Measurements from ENCODE around the gene RNF34. TPM values are rescaled to one million over a fixed set of nuclear protein-coding genes. Genes with fewer than 3 reads are reported as not detected.

Gene RNF34
- total and polyA plus RNA-seq, 2 of the 13 experiments (the other 11 are each of a cell fraction or from before 2014, with no cell fraction given), result 36.8 to 53.2 TPM

DNA sequence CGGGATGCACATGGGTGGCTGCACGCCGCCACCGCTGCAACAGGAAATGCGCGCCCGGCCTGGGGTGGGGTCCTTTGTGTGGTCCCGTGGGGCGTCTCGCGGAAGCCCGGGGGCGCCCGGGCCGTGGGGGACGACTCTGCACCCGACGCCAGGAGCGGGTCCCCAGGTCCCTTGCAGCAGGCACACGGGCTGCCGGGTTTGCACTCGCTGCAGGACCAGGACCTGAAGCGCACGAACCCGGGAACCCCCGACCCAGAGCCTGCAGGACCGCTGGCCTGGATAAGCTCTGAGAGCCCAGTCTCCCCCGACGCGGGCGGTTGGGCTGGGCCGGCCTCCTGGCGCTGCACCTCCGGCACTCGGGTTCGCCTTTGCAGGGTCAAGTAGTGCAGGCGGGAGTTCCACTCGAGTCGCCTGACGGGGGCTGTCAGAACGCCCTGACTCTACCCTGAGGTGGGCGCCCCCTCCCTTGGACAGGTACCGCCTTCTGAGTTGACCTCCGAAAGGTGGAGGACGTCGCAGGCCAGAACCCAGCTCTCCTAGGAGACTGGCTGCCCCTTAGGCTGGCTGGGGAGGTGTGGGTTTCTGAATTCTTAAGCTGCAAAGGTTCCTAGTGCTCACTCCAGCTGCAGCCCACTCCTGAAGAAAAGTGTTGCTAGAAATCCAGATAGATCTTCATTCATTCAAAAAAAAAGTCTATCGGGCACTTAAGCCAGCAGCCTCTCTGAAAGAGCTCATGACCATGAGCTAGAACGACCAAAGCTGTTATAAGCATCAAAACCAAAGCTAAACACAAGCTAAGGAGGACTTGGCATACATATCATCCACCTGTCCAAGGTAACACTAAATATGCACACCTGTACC lies 68.0 kb downstream of the RNF34 start (continued):
- TF ChIP-seq, protein P1, sequence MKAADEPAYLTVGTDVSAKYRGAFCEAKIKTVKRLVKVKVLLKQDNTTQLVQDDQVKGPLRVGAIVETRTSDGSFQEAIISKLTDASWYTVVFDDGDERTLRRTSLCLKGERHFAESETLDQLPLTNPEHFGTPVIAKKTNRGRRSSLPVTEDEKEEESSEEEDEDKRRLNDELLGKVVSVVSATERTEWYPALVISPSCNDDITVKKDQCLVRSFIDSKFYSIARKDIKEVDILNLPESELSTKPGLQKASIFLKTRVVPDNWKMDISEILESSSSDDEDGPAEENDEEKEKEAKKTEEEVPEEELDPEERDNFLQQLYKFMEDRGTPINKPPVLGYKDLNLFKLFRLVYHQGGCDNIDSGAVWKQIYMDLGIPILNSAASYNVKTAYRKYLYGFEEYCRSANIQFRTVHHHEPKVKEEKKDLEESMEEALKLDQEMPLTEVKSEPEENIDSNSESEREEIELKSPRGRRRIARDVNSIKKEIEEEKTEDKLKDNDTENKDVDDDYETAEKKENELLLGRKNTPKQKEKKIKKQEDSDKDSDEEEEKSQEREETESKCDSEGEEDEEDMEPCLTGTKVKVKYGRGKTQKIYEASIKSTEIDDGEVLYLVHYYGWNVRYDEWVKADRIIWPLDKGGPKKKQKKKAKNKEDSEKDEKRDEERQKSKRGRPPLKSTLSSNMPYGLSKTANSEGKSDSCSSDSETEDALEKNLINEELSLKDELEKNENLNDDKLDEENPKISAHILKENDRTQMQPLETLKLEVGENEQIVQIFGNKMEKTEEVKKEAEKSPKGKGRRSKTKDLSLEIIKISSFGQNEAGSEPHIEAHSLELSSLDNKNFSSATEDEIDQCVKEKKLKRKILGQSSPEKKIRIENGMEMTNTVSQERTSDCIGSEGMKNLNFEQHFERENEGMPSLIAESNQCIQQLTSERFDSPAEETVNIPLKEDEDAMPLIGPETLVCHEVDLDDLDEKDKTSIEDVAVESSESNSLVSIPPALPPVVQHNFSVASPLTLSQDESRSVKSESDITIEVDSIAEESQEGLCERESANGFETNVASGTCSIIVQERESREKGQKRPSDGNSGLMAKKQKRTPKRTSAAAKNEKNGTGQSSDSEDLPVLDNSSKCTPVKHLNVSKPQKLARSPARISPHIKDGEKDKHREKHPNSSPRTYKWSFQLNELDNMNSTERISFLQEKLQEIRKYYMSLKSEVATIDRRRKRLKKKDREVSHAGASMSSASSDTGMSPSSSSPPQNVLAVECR (CRISPR knock-in tag; IDR thresholded peaks at IDR 0.05; ENCODE audit: borderline replicate concordance), result peak; percentile 55
- no peak; the same call in 1 of the 2 replicates for TF ChIP-seq ZNF788 (CRISPR knock-in tag; IDR thresholded peaks at IDR 0.05; ENCODE audit: borderline replicate concordance)
- TF ChIP-seq ZNF441 (CRISPR knock-in tag; IDR thresholded peaks at IDR 0.05; ENCODE audit: borderline replicate concordance), result no peak
- no peak for TF ChIP-seq ZNF761 (CRISPR knock-in tag; conservative IDR thresholded peaks at IDR 0.05)
- TF ChIP-seq SMAD3 (CRISPR knock-in tag; IDR thresholded peaks at IDR 0.05), result no peak
- TF ChIP-seq AHR (CRISPR knock-in tag; IDR thresholded peaks at IDR 0.05), result no peak
- TF ChIP-seq, protein P2, sequence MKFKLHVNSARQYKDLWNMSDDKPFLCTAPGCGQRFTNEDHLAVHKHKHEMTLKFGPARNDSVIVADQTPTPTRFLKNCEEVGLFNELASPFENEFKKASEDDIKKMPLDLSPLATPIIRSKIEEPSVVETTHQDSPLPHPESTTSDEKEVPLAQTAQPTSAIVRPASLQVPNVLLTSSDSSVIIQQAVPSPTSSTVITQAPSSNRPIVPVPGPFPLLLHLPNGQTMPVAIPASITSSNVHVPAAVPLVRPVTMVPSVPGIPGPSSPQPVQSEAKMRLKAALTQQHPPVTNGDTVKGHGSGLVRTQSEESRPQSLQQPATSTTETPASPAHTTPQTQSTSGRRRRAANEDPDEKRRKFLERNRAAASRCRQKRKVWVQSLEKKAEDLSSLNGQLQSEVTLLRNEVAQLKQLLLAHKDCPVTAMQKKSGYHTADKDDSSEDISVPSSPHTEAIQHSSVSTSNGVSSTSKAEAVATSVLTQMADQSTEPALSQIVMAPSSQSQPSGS (CRISPR knock-in tag; IDR thresholded peaks at IDR 0.05), result no peak
- TF ChIP-seq MZF1 (CRISPR knock-in tag; IDR thresholded peaks at IDR 0.05; ENCODE audit: borderline replicate concordance), result no peak
- TF ChIP-seq, protein P3, sequence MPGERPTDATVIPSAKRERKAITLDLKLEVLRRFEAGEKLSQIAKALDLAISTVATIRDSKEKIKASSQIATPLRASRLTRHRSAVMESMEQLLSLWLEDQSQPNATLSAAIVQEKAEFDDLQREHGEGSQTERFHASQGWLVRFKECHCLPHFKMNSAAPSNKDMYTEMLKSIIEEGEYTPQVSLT (CRISPR knock-in tag; IDR thresholded peaks at IDR 0.05; ENCODE audit: borderline replicate concordance, low read depth), result no peak
- TF ChIP-seq RAD51 (IDR thresholded peaks at IDR 0.05; ENCODE audit: borderline replicate concordance), result no peak
- TF ChIP-seq SRSF1 (optimal IDR thresholded peaks at IDR 0.05; ENCODE audit: low read depth, low read length), result no peak
- TF ChIP-seq NFE2L2 (IDR thresholded peaks at IDR 0.05; ENCODE audit: low read length), result no peak
- TF ChIP-seq EP300 (IDR thresholded peaks at IDR 0.05; ENCODE audit: low read depth in 2 of 2, low read length in 2 of 2), result no peak
- no peak for TF ChIP-seq EP300 (CRISPR knock-in tag; IDR thresholded peaks at IDR 0.05; ENCODE audit: borderline replicate concordance)
- peak; percentile 45; the same call in 1 of the 2 replicates for TF ChIP-seq ZNF121 (CRISPR knock-in tag; IDR thresholded peaks at IDR 0.05)
- TF ChIP-seq ZNF780A (CRISPR knock-in tag; IDR thresholded peaks at IDR 0.05), result no peak
- TF ChIP-seq NFE2L1 (CRISPR knock-in tag; IDR thresholded peaks at IDR 0.05; ENCODE audit: borderline replicate concordance), result no peak
- TF ChIP-seq MYC (CRISPR knock-in tag; IDR thresholded peaks at IDR 0.05; ENCODE audit: borderline replicate concordance), result peak; percentile 44; the same call in 1 of the 2 replicates
- TF ChIP-seq, protein P4, sequence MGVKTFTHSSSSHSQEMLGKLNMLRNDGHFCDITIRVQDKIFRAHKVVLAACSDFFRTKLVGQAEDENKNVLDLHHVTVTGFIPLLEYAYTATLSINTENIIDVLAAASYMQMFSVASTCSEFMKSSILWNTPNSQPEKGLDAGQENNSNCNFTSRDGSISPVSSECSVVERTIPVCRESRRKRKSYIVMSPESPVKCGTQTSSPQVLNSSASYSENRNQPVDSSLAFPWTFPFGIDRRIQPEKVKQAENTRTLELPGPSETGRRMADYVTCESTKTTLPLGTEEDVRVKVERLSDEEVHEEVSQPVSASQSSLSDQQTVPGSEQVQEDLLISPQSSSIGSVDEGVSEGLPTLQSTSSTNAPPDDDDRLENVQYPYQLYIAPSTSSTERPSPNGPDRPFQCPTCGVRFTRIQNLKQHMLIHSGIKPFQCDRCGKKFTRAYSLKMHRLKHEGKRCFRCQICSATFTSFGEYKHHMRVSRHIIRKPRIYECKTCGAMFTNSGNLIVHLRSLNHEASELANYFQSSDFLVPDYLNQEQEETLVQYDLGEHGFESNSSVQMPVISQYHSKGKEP (CRISPR knock-in tag; IDR thresholded peaks at IDR 0.05), result no peak
- TF ChIP-seq ZNF616 (CRISPR knock-in tag; IDR thresholded peaks at IDR 0.05; ENCODE audit: low read depth), result no peak
- TF ChIP-seq ZNF841 (CRISPR knock-in tag; IDR thresholded peaks at IDR 0.05; ENCODE audit: borderline replicate concordance), result no peak
- no peak for TF ChIP-seq ZNF75D (CRISPR knock-in tag; IDR thresholded peaks at IDR 0.05; ENCODE audit: borderline replicate concordance)
